ENCODE data around the gene TRIM52. TPM values are rescaled to one million over a fixed set of nuclear protein-coding genes. Genes with fewer than 3 reads are reported as not detected.
A peak's percentile ranks its signal among the peaks of the same experiment; 100 is the strongest.

Gene TRIM52
- total RNA-seq, 1 experiment from 2014 or later: 10.2 TPM

DNA sequence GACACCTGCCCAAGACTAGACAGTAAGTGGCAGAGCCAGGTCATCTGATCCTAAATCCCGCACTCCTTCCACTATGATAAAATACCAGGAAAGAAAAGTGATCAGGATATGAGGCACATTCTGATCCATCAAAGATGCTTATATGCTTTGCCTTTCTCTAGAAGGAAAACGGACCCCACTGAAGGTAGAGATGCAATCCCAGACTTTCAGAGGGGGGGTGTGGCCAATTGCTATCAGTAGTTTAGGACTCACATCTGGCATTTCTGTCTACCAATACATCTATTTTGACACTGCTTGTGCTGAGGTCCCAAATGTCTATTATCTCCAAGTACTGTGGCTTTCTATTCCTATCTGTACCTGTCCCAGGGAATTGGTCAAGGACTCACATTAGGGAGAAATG is 1.7 kb downstream of the TRIM52 start:
- no peak for DNase-seq (ENCODE audit: extremely low read depth, low read depth)

DNA sequence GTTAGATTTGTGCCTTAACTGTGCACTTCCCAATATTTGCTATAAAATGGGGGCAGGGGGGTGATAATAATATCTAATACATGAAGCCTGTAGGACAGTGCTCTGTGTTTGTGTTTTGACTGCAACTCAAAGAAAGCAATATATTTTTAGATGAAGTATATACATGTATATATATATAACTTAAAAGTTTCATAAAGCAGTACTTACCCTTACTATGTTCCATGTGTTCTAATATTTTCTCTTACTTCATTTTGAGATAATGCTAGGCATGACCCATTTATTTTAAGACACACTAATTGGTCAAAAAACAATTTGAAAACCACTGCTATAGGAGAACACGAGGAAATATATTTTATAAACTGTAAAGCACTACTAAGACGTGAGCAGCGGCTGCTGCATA is 2.4 kb downstream of the TRIM52 start:
- no peak for DNase-seq (ENCODE audit: extremely low read depth, low read depth)

DNA sequence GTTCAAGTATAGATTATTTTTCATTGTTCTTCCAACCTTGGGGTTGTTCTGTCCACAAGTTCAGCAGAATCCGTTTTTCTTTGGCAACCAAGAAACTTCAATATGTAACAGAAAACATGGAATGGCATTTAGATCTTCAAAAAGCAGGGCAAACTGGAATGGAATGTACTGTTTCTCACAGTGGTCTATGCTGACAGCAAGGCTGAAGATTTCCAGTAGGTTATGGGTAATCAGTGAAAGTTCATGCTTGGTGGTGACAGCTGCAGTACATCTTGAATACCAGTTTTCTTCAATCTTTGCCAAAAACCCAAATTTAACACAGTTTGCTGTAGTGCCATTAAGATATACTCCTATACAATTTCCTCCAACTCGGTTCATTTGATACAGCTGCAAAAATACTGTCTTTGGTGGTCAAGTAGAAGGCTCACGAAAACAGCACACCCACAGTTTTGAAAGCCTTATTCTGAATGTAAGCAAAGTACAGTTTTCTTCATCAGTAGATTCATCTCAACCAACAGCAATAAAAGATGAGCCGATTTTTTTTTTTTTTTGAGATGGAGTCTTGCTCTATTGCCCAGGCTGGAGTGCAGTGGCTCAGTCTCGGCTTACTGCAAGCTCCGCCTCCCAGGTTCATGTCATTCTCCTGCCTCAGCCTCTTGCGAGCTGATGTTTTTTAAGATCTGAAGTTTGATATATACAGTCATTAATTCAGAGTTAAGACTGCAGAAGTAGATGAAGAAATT is 4.9 kb downstream of the TRIM52 start:
- no peak for DNase-seq (ENCODE audit: extremely low read depth, low read depth)

DNA sequence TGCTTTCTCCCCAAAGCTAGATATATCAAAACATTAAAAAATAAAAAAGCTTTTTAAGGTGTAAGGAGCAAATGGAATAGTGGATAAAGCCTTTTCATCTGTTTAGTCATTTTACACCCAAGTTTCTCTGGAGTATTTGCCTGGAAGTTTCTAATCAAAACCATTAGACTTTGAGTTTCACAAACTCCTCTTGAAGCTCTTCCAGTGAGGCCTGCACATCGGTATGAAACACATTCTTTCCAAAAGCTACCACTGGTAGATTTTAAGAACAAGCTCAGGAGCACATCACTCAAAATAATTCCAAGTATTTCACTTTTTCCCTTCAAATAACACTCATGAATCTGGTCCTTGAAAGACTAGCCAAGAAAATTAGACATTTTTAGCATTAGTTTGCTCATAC is 5.7 kb downstream of the TRIM52 start:
- DNase-seq (ENCODE audit: extremely low read depth, low read depth): no peak

DNA sequence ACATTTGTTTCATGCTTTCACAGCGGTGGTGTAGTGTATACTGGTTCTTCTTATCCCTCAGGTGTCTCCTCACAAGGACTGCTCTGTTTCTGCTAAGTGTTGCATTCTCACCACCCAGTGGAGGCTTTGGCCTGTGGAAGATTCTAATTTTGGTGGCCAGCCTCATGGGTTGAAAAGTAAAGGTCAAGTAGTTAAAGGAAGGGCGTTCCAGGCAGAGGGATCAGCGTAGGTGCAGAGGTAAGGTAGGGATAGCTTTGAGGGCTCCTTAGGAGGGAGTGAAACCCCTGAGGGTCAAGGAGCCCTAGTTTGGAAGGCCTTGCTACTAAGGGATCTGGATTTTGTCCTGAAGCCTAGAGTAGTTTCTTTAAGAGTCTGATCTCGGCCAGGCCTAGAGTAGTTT is 12.7 kb downstream of the TRIM52 start:
- no peak for DNase-seq (ENCODE audit: extremely low read depth, low read depth)

DNA sequence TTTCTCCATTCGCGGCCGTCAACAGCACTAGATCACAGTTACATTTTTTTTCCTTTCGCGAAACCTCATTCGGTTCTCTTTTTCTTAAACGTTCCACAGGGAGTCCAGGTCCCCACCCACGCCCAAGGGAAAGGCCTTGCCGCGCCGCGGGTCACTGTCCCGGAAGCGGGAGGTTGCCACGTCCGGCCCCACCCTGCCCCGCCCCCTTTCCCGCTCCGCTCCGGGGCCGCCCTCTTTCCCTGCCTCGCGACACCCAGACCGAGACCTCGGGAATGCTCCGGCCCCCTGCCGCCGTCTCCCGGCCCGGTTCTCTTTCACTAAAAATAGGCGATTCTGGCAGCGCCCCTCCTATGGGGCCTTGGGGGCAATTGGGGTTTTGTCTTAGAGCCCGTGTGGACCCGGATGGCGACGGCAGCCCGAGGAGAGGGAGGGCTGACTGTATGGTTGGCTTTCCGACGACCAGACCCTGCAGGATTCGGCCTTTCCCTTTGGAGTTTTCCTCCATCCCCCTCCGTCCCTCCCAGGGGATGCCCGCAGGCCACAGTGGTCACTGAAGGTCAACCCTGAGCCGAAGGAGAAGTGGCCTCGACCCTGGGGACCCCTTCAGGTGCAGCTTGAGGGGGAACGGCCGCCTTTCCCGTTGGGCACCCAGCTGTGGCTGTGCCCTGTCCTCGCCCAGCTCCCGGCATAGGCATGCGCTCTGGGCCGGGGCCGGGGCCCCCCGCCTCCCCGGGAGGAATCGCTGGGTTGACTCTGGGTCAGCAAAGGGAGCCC is 14.5 kb downstream of the TRIM52 start:
- peak; percentile 85 for DNase-seq (ENCODE audit: extremely low read depth, low read depth)

DNA sequence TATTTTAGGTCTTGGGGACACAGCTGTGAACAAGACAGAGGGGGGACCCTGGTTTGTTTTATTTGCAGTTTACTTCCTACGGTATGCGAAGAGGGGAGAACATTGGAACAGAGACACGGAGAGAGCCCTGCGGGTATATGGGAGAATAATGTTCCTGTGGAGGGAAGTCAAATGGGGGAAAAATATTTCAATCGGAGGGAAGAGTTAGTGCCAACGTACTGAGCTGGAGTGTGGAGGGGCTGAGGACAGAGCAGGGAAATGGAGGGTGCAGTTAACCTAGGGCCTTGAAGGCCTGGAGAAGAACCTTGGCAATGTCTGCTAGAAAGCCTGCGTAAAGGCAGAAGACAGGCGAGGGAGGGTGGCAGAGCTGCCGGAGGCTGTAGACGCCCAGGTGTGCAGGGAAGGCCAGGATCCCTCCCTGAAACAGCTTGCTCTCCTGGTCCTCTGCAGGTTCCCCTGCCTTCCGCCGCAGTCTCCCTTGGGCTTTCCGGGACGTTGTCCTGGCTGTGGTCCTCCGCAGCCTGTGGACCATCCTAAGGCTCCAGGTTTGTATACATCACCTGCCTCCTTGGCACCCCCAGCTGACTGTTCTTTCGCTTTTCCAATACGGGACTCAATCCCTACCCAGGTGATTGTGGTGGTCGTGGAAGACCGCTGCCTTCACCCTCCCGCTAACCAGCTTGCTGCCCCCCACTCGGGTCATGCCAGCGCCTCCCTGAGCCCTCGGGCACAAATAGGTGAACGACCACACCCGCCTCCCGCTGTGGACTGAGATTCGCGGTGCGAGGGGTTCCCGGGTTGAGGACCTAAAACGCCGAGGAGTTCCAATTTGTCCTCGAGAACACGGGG is 15.3 kb downstream of the TRIM52 start:
- no peak for DNase-seq (ENCODE audit: extremely low read depth, low read depth)

DNA sequence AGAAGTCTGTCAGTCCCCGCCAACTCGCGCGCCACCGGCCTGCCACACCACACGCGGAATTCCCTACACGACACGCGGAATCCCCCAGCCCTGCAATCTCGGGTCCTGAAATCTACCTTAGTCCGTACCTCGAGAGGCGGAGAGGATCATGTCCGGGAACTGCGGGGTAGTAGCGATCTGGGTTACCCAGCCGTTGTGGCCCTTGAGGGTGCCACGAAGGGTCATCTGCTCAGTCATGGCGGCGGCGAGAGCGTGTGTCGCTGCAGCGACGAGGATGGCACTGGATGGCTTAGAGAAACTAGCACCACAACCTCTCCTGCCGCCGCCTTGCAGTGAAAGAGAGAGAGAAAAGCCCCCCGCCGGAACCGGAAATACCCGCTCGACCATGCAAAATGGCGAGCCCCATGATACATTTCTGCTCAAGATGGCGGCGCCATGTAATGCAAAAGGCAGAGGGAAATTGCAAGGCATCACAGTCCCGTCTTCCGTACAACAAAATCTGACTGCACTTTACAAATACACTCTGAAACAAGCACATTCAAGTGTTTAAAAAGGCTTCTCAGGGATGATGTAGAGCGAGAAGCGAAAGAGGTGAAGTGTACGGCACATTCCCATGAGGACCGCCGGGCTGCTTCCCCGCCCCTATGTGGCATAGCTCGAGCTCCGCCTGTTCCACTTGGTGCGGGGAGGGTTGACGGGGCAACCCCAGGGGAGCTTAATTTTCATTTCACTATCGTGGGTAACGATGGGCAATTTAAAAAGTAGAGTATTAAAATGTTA is 17.2 kb downstream of the TRIM52 start, which contains the start of gene RACK1:
Gene RACK1 (minus strand): TSS at position 343 of the 780 bp plus-strand sequence. CDS start 106 bp downstream, at position 237.
- DNase-seq (ENCODE audit: extremely low read depth, low read depth): peak; percentile 89

DNA sequence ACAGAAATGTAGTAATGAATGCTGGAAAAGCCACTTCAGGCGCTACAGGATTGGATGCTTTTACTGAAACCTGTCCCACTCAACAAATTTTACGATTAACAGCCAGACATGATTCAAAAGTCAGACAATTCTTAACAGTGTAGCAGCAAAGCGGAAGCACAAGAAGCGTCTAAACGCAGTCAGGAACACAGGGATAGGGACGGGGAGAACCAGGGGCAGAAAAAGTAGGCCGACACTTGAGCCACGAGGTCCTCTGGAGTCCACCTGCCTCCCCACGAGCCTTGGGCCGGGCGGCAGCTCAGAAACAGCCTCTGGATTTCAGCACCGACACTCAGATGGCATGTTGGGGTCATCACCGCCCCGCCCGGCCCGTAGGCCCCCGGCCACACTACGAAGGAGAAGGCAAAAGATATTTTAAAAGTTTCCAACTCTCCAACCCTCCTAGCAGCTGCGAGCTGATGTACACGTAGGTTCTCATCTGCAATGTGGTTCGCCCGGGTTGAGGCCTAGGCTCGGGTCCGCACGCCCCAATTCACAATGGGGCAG is 17.9 kb downstream of the TRIM52 start:
- DNase-seq (ENCODE audit: extremely low read depth, low read depth): no peak

DNA sequence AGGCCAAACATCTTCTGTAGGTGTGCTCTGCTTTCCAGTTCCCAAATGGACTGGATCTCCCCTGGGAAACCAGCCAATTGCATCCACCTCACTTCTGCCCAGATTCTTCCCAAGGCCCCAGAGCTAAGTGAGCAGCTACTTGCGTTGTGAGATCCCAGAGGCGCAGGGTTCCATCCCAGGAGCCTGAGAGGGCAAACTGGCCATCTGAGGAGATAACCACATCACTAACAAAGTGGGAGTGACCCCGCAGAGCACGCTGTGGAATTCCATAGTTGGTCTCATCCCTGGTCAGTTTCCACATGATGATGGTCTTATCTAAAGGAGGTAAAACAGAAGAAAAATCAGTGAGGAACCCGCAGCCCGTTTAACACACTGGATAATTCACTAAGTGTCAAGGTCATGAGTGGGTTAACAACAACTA is 18.9 kb downstream of the TRIM52 start:
- no peak for DNase-seq (ENCODE audit: extremely low read depth, low read depth)

DNA sequence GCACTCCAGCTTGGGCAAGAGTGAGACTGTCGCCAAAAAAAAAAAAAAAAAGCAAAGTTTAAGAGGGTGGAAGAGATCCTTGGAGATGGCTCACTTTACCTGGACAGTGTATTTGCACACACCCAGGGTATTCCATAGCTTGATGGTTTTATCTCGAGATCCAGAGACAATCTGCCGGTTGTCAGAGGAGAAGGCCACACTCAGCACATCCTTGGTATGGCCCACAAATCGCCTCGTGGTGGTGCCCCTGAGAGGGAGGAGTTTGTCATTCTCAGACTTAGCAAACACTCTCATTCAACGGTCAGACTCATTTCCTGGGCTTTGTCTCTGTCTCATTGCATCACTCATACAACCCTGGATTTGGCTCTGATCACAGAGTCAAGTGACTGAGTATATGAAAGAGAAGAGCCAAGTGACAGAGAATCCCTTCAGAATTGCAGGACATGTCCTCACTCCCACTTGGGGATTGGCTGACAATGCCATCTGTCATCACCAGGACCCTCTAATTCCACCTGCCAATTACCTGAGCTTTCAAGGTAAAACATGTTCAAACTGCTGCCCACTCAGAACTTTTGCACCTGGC is 19.5 kb downstream of the TRIM52 start:
- peak; percentile 79 for DNase-seq (ENCODE audit: extremely low read depth, low read depth)

DNA sequence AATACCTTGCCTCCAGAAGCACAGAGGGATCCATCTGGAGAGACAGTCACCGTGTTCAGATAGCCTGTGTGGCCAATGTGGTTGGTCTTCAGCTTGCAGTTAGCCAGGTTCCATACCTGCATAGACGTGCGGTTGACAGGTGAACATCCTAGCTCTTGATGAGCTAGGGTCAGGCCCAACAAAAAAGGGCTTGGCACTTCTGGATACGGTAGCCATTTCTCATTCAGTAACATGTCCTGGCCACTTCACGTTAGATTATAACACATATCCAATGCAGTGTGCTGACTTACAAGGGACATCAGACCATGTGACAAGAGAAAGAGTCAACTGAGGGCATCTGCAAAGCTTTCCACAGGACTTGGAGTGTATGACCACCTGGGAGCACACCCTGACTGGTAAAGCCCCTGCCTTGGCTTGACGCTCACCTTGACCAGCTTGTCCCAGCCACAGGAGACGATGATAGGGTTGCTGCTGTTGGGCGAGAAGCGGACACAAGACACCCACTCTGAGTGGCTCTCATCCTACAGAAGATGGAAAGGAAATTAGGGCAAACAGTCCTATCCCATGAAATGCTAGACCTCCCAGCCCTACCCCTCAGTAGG is 21.8 kb downstream of the TRIM52 start:
- DNase-seq (ENCODE audit: extremely low read depth, low read depth): no peak

DNA sequence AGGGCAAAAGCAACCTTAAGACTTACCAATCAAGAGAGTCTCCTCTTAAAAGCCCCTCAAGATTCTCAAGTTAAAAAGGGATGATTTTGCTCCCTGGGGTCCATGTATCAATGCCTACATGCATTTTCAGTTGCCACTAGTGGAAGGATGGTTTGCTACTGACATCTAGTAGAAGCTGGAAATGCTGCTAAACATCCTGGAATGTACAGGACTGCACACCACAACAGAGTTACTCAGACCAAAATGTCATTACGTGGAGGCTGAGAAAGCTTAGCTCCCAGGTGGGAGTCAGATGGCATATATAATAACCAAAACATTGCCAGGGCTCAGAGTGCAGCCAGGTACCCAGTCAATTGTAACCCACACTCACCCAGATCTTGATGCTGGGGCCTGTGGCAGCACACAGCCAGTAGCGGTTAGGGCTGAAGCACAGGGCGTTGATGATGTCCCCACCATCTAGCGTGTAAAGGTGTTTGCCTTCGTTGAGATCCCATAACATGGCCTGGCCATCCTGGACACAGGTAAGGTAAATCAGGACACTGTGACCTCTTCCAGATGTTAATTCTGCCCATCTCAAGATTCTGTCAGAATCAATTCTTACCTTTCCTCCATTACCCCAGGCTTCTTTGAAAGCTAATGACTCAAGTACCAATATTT is 23.1 kb downstream of the TRIM52 start:
- DNase-seq (ENCODE audit: extremely low read depth, low read depth): no peak

DNA sequence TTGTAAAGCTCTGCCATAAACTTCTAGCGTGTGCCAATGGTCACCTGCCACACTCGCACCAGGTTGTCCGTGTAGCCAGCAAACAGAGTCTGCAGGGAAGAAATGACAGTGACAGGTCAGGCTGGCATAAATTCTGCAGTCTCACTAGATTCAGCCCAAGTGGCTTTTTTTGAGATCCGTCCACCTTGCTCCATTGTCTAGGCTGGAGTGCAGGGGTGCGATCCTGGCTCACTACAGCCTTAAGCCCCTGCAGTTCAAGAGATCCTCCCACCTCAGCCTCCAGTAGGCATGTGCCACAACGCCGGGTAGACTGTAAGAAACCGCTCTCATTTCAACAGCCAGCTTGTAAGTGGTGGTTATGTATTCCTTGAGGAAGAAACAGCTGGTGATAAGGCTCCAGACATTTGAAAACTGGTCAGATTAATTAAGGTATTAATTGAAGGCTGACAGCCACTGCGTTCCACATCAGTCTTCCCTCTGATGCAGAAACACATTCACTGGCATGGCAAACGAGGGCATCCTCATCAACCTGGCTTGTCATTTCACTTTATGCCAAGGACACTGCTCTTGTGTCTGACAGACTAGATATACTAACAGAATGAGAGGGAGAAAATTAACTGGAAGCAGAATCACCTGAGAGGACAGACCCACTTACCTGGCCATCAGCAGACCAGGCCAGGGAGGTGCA is 23.8 kb downstream of the TRIM52 start:
- no peak for DNase-seq (ENCODE audit: extremely low read depth, low read depth)

DNA sequence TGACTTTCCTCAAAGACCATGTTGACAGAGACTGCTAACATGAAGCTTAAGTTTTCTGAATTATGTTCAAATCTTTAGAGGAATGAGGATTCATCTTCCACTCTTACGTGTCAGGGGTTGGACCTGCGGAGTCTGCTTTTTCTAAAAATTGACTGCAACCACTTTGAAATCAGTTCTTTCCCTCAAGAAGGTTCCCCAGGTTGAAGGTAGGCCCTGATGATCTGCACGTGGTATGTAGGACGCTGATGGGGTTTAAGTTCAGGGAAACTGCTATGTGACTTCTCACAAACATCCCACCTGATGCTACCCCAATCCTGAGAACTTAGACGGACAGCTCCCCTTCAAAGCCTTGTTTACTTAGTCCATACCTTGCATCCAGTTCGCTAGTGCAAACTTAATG is 24.5 kb downstream of the TRIM52 start:
- no peak for DNase-seq (ENCODE audit: extremely low read depth, low read depth)

DNA sequence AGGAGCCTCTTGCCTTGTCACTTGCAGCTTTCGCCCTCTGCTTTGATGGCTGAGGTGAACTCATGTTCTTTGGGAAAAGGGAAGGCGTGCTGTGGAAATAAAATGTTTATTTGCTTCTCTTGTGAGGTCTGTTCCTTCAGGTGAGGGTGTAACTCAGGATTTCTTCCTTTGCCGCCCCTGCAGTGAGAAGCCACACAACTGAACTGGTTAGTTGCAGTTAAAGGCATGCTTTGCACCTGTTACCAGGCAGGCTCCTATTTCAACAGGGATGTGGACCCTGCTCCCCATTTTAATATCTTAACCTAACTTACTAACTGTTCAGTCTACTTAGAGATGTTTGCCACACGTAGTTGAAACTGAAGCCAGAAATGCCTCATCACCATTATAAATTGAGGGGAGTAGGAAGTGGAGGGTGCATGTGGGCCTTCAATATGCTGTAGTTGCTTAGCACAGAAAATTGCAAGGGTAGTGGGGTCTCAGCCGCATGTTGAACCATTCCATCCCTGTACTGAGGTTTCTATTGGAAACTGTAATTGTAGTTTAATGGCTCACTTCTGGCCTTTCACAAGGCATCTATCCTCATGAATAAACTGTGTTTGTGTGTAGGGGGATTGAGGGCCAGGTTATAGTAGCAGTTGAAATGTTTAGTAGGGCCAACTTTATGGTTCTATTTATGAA is 25.1 kb downstream of the TRIM52 start:
- no peak for DNase-seq (ENCODE audit: extremely low read depth, low read depth)

DNA sequence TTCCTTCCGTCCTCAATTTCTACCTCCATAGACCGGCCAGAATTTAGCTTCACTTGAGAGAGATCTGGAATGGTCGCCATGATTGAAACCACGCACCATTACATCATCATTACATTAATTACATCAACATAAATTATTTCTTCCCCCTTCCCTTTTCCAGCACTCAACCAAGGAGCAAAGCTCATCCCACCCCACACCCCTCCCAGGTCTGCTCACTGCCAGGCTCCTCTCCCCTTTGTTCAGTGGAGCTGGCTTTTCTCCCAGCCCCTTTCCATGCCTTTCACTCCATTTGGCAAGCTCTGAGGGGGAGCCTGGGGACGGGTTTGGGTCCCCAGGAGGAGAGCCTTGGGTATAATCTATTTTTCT is 25.6 kb downstream of the TRIM52 start:
- no peak for DNase-seq (ENCODE audit: extremely low read depth, low read depth)
